ENCODE measurements around the gene DHX35. TPM values are rescaled to one million over a fixed set of nuclear protein-coding genes. Genes with fewer than 3 reads are reported as not detected.

DHX35 gene
- total and polyA plus RNA-seq, 2 of the 8 experiments (the other 6 are each of a cell fraction or from before 2014, with no cell fraction given): 21.9 to 27.7 TPM

DNA sequence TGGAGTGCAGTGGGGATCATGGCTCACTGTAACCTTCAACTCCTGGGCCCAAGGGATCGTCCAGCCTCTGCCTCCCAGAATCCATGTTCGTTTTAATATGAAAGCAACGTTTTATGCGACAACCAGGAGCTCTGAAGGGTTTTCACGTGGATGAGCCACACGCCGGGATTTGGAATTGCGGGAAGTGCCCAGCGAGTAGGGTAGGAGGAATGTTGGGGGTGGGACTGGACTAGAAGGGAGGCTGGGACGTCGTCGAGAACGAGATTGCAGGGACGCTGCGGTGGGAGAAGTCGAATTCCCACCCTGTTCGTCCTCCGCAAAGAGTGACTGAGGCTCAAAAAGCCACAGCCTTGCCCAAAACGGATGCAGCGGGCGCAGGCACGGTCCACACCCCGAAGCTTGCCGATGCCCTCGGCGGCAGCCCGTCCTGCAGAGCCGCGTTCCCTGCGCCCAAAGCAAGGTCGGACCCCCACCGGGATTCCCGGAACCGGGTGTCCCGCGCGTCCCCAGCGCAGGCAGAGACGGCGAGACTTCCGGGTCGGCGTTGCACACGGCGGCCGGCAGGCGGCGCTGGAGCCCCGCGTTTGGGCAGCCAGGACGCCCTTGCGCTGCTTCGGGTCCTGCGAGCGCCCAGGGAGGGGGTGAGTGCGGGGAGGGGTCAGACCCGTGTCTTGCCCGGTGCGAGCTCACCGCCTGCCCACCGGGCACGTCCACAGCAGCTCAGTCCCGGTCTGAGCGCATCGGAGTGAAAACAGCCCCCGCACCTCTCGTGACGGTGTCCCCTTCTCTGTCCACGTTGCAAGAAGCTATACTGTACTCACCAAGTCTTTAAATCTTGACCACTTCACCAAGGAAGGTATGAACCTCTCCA is 87.8 kb downstream of the DHX35 start (continued):
- TF ChIP-seq SIN3A (conservative IDR thresholded peaks at IDR 0.05 in 1 of 2, IDR thresholded peaks at IDR 0.05 in 1 of 2; ENCODE audit: low read depth in 1 of 2, low read length in 2 of 2) (0 out of 4 replicates have a peak, but pooled peaks of 1 of the 2 experiments have one; percentile 59), PHF8 (conservative IDR thresholded peaks at IDR 0.05; ENCODE audit: low read depth, low read length) (peak; percentile 49; the same call in 1 of the 2 replicates), MAFK (IDR thresholded peaks at IDR 0.05; ENCODE audit: low read depth, low read length) (no peak), BCL11A (IDR thresholded peaks at IDR 0.05; ENCODE audit: low read depth in 2 of 2, low read length in 2 of 2) (no peak), KDM1A (IDR thresholded peaks at IDR 0.05; ENCODE audit: borderline replicate concordance, low read length) (no peak), TAF1 (IDR thresholded peaks at IDR 0.05; ENCODE audit: low read depth, low read length) (peak; percentile 39; the same call in 1 of the 2 replicates), SRF (IDR thresholded peaks at IDR 0.05; ENCODE audit: low read depth, low read length) (no peak)
- TF ChIP-seq, protein P1, sequence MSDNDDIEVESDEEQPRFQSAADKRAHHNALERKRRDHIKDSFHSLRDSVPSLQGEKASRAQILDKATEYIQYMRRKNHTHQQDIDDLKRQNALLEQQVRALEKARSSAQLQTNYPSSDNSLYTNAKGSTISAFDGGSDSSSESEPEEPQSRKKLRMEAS (IDR thresholded peaks at IDR 0.05): peak; percentile 30
- TF ChIP-seq, protein P2, sequence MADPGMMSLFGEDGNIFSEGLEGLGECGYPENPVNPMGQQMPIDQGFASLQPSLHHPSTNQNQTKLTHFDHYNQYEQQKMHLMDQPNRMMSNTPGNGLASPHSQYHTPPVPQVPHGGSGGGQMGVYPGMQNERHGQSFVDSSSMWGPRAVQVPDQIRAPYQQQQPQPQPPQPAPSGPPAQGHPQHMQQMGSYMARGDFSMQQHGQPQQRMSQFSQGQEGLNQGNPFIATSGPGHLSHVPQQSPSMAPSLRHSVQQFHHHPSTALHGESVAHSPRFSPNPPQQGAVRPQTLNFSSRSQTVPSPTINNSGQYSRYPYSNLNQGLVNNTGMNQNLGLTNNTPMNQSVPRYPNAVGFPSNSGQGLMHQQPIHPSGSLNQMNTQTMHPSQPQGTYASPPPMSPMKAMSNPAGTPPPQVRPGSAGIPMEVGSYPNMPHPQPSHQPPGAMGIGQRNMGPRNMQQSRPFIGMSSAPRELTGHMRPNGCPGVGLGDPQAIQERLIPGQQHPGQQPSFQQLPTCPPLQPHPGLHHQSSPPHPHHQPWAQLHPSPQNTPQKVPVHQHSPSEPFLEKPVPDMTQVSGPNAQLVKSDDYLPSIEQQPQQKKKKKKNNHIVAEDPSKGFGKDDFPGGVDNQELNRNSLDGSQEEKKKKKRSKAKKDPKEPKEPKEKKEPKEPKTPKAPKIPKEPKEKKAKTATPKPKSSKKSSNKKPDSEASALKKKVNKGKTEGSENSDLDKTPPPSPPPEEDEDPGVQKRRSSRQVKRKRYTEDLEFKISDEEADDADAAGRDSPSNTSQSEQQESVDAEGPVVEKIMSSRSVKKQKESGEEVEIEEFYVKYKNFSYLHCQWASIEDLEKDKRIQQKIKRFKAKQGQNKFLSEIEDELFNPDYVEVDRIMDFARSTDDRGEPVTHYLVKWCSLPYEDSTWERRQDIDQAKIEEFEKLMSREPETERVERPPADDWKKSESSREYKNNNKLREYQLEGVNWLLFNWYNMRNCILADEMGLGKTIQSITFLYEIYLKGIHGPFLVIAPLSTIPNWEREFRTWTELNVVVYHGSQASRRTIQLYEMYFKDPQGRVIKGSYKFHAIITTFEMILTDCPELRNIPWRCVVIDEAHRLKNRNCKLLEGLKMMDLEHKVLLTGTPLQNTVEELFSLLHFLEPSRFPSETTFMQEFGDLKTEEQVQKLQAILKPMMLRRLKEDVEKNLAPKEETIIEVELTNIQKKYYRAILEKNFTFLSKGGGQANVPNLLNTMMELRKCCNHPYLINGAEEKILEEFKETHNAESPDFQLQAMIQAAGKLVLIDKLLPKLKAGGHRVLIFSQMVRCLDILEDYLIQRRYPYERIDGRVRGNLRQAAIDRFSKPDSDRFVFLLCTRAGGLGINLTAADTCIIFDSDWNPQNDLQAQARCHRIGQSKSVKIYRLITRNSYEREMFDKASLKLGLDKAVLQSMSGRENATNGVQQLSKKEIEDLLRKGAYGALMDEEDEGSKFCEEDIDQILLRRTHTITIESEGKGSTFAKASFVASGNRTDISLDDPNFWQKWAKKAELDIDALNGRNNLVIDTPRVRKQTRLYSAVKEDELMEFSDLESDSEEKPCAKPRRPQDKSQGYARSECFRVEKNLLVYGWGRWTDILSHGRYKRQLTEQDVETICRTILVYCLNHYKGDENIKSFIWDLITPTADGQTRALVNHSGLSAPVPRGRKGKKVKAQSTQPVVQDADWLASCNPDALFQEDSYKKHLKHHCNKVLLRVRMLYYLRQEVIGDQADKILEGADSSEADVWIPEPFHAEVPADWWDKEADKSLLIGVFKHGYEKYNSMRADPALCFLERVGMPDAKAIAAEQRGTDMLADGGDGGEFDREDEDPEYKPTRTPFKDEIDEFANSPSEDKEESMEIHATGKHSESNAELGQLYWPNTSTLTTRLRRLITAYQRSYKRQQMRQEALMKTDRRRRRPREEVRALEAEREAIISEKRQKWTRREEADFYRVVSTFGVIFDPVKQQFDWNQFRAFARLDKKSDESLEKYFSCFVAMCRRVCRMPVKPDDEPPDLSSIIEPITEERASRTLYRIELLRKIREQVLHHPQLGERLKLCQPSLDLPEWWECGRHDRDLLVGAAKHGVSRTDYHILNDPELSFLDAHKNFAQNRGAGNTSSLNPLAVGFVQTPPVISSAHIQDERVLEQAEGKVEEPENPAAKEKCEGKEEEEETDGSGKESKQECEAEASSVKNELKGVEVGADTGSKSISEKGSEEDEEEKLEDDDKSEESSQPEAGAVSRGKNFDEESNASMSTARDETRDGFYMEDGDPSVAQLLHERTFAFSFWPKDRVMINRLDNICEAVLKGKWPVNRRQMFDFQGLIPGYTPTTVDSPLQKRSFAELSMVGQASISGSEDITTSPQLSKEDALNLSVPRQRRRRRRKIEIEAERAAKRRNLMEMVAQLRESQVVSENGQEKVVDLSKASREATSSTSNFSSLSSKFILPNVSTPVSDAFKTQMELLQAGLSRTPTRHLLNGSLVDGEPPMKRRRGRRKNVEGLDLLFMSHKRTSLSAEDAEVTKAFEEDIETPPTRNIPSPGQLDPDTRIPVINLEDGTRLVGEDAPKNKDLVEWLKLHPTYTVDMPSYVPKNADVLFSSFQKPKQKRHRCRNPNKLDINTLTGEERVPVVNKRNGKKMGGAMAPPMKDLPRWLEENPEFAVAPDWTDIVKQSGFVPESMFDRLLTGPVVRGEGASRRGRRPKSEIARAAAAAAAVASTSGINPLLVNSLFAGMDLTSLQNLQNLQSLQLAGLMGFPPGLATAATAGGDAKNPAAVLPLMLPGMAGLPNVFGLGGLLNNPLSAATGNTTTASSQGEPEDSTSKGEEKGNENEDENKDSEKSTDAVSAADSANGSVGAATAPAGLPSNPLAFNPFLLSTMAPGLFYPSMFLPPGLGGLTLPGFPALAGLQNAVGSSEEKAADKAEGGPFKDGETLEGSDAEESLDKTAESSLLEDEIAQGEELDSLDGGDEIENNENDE (IDR thresholded peaks at IDR 0.05; ENCODE audit: insufficient replicate concordance, low read length): no peak
